Measurements from ENCODE around the gene IL3. TPM values are rescaled to one million over a fixed set of nuclear protein-coding genes. Genes with fewer than 3 reads are reported as not detected.

Gene IL3
- total and polyA plus RNA-seq, 2 experiments from 2014 or later = not detected

GRCh38 chr5:132021654-132022053 lies 38.8 kb upstream of the IL3 start (continued):
- TF ChIP-seq ETS1 (IDR thresholded peaks at IDR 0.05) (no peak), CREB1 (CRISPR knock-in tag; IDR thresholded peaks at IDR 0.05; ENCODE audit: low read depth) (no peak), ZNF114 (CRISPR knock-in tag; IDR thresholded peaks at IDR 0.05) (no peak)

GRCh38 chr5:132022737-132023136 lies 37.7 kb upstream of the IL3 start:
- Histone ChIP-seq H3K36me3 (ENCODE audit: insufficient read depth) (no peaks in the 10 kb centered on the region), H3K4me2 (no peak overlapping the region), H3K9me2 (ENCODE audit: insufficient read depth) (0 out of 2 replicates have a peak, but pooled peaks cover 7% of the 10 kb centered on the region), H3K4me1 (ENCODE audit: insufficient read depth) (no peaks in the 10 kb centered on the region), H4K20me1 (replicated peaks; ENCODE audit: insufficient read depth) (no peaks in the 10 kb centered on the region), H3K27me3 (ENCODE audit: insufficient read depth) (no peaks in the 10 kb centered on the region), H3K4me3 (no peak overlapping the region), H3F3A (replicated peaks; ENCODE audit: low read depth) (no peaks in the 10 kb centered on the region), H3K79me2 (replicated peaks; ENCODE audit: insufficient read depth) (no peaks in the 10 kb centered on the region), H3K27ac (ENCODE audit: low read depth) (no peak overlapping the region), H2AFZ (no peak overlapping the region)
- Mint-ChIP-seq H3K27ac (no peak overlapping the region), H3K27me3 (ENCODE audit: insufficient read depth, low read depth, poor library complexity) (peaks cover 4% of the 10 kb centered on the region), H3K9me3 (no peaks in the 10 kb centered on the region; the same call in 2 of the 3 replicates), H3K36me3 (ENCODE audit: low read depth) (no peaks in the 10 kb centered on the region), H3K4me1 (peaks cover 4% of the 10 kb centered on the region; the same call in 2 of the 3 replicates), H3K4me3 (no peak overlapping the region)
- no peak for ATAC-seq
- TF ChIP-seq ZNF331 (CRISPR knock-in tag; IDR thresholded peaks at IDR 0.05; ENCODE audit: low read depth) (no peak), NANOG (IDR thresholded peaks at IDR 0.05; ENCODE audit: borderline replicate concordance) (no peak), POLR2AphosphoS5 (IDR thresholded peaks at IDR 0.05; ENCODE audit: low read depth) (no peak), JUNB (IDR thresholded peaks at IDR 0.05; ENCODE audit: unreplicated experiment) (no peak)
- no peak for DNase-seq (ENCODE audit: low spot score)

GRCh38 chr5:132023258-132024116 lies 37.0 kb upstream of the IL3 start:
- Histone ChIP-seq H3K79me2 (replicated peaks; ENCODE audit: insufficient read depth) (no peaks in the 10 kb centered on the region), H3K4me1 (ENCODE audit: insufficient read depth) (no peaks in the 10 kb centered on the region), H3K27me3 (ENCODE audit: insufficient read depth) (no peaks in the 10 kb centered on the region), H3K36me3 (ENCODE audit: insufficient read depth) (no peaks in the 10 kb centered on the region), H3F3A (replicated peaks; ENCODE audit: low read depth) (no peaks in the 10 kb centered on the region), H3K4me2 (no peak overlapping the region), H3K4me3 (no peak overlapping the region), H3K27ac (ENCODE audit: low read depth) (no peak overlapping the region), H3K9me2 (ENCODE audit: insufficient read depth) (0 out of 2 replicates have a peak, but pooled peaks cover 7% of the 10 kb centered on the region), H4K20me1 (replicated peaks; ENCODE audit: insufficient read depth) (no peaks in the 10 kb centered on the region), H2AFZ (no peak overlapping the region)
- DNase-seq (ENCODE audit: low spot score) = no peak
- H3K9me3 Mint-ChIP-seq = no peaks in the 10 kb centered on the region; the same call in 2 of the 3 replicates
- H3K36me3 Mint-ChIP-seq (ENCODE audit: low read depth) = no peaks in the 10 kb centered on the region
- ATAC-seq = no peak
- H3K27me3 Mint-ChIP-seq (ENCODE audit: insufficient read depth, low read depth, poor library complexity) = peaks cover 3% of the 10 kb centered on the region
- H3K27ac Mint-ChIP-seq = no peak overlapping the region
- no peaks in the 10 kb centered on the region for H3K4me1 Mint-ChIP-seq
- H3K4me3 Mint-ChIP-seq = no peak overlapping the region
- TF ChIP-seq ETS1 (IDR thresholded peaks at IDR 0.05) (no peak), CTCF (conservative IDR thresholded peaks at IDR 0.05; ENCODE audit: low read depth in 2 of 2) (no peak), EZH2 (IDR thresholded peaks at IDR 0.05; ENCODE audit: low read depth, unreplicated experiment) (no peak), STAT1 (IDR thresholded peaks at IDR 0.05; ENCODE audit: unreplicated experiment) (no peak), POLR2AphosphoS5 (IDR thresholded peaks at IDR 0.05; ENCODE audit: low read depth) (no peak), CREB1 (CRISPR knock-in tag; IDR thresholded peaks at IDR 0.05; ENCODE audit: low read depth) (no peak), ZNF331 (CRISPR knock-in tag; IDR thresholded peaks at IDR 0.05; ENCODE audit: low read depth) (no peak)

Measured in GM23338 (cell line).